Endothelial cell of umbilical vein (primary cell): Measurements from ENCODE around the gene UGT2B7. TPM values are rescaled to one million over a fixed set of nuclear protein-coding genes. Genes with fewer than 3 reads are reported as not detected.

ENCODE experiments used
- BruUV-seq: library from RNA; stranded (reverse); fragments of 400-500 nt; replicated peaks from 2 replicates; lab custom pipeline; 2021; lab: Mats Ljungman, UMichigan
- CTCF ChIA-PET: fragments of 300-600, 350-600 bp; sonication (Branson Sonifier 250); formaldehyde crosslinking; loops from one replicate; lab custom pipeline; 2021; ENCODE audit warnings: antibody characterized with exemption, inconsistent platforms; lab: Charles Lee
- POLR2A ChIA-PET: fragments of 300-600, 350-600 bp; sonication (Branson Sonifier 250); formaldehyde crosslinking; loops from one replicate; lab custom pipeline; 2021; ENCODE audit warnings: antibody characterized with exemption, inconsistent platforms; lab: Charles Lee
- DNase-seq: peaks from one replicate; pipeline ENCODE4 v3.0.0-alpha.2; 2011; ENCODE audit warnings: low read depth, low spot score
- FAIRE-seq: peaks from 2 replicates; lab custom pipeline; 2011; peaks lifted over from hg19 to GRCh38; lab: Jason Lieb, UNC
- H2AFZ ChIP-seq: 2 replicates; pipeline ENCODE4 v1.6.0; 2012; ENCODE audit warnings: low read depth, low read length, control low read depth, inconsistent platforms
- H3K27ac ChIP-seq: 2 replicates; pipeline ENCODE4 v1.5.1; 2011; ENCODE audit warnings: low read depth, mild to moderate bottlenecking, control low read depth, low read length, moderate library complexity; ENCODE audit not compliant: insufficient read depth
- H3K27me3 ChIP-seq, 2 experiments: 2 replicates each; pipeline versions ENCODE4 v1.6.0 to v1.6.1; 2011; ENCODE audit warnings: low read length in 2 of 2, mixed read lengths in 1 of 2; ENCODE audit not compliant: control insufficient read depth in 2 of 2, insufficient read depth in 2 of 2
- H3K36me3 ChIP-seq, 2 experiments: 2 replicates in 1 of 2; 3 replicates in 1 of 2; pipeline ENCODE4 v1.5.1; 2011; ENCODE audit warnings: low read length in 2 of 2, mild to moderate bottlenecking in 1 of 2, moderate library complexity in 1 of 2; ENCODE audit not compliant: control insufficient read depth in 2 of 2, insufficient read depth in 2 of 2; ENCODE audit errors: extremely low read depth in 1 of 2
- H3K4me1 ChIP-seq: 3 replicates; pipeline ENCODE4 v1.5.1; 2011; ENCODE audit warnings: mild to moderate bottlenecking, low read length; ENCODE audit not compliant: control insufficient read depth, insufficient read depth; ENCODE audit errors: extremely low read depth
- H3K4me2 ChIP-seq: 2 replicates; pipeline ENCODE4 v1.6.1; 2011; ENCODE audit warnings: low read length, control low read depth, mixed read lengths; ENCODE audit not compliant: insufficient read depth
- H3K4me3 ChIP-seq, 3 experiments: fragments of 200-600 bp in 1 of 3; sonication (generic), shearing (Covaris generic) in 1 of 3; replicated peaks in 1 of 3; 2 replicates each; pipeline ENCODE4 v1.5.1; 2011 to 2016; ENCODE audit warnings: control low read depth in 3 of 3, low read length in 3 of 3, mild to moderate bottlenecking in 2 of 3, inconsistent platforms in 1 of 3, low read depth in 1 of 3, moderate library complexity in 1 of 3; ENCODE audit not compliant: insufficient read depth in 1 of 3
- H3K79me2 ChIP-seq: 2 replicates; pipeline ENCODE4 v1.6.0; 2012; ENCODE audit warnings: low read length, inconsistent platforms; ENCODE audit not compliant: control insufficient read depth, insufficient read depth
- H3K9ac ChIP-seq: replicated peaks from 2 replicates; pipeline ENCODE3; 2011; ENCODE audit warnings: low read length, control low read depth; ENCODE audit not compliant: insufficient read depth; ENCODE audit errors: extremely low read depth
- H3K9me1 ChIP-seq: replicated peaks from 3 replicates; pipeline ENCODE4 v1.6.0; 2011; ENCODE audit warnings: mild to moderate bottlenecking, low read length; ENCODE audit not compliant: control insufficient read depth, insufficient read depth; ENCODE audit errors: extremely low read depth
- H3K9me3 ChIP-seq: replicated peaks from 2 replicates; pipeline ENCODE4 v1.5.1; 2012; ENCODE audit warnings: low read length, inconsistent platforms; ENCODE audit not compliant: control insufficient read depth, insufficient read depth
- H4K20me1 ChIP-seq: replicated peaks from 2 replicates; pipeline ENCODE3; 2011; ENCODE audit warnings: mild to moderate bottlenecking, low read length; ENCODE audit not compliant: control insufficient read depth, insufficient read depth; ENCODE audit errors: extremely low read depth
- EZH2 ChIP-seq: IDR thresholded peaks from 2 replicates; pipeline ENCODE4 v1.6.1; 2012; ENCODE audit warnings: borderline replicate concordance, low read depth, mild to moderate bottlenecking, moderate library complexity, low read length, inconsistent platforms; ENCODE audit not compliant: severe bottlenecking
- FOS ChIP-seq: IDR thresholded peaks from 2 replicates; pipeline ENCODE4 v1.6.1; 2011; ENCODE audit warnings: mild to moderate bottlenecking, low read length, moderate library complexity, borderline replicate concordance; ENCODE audit not compliant: insufficient read depth
- GATA2 ChIP-seq: IDR thresholded peaks from 2 replicates; pipeline ENCODE4 v1.7.0; 2011; ENCODE audit warnings: low read depth, mild to moderate bottlenecking, moderate library complexity, mixed read lengths, low read length; ENCODE audit not compliant: insufficient read length, insufficient read depth
- JUN ChIP-seq: IDR thresholded peaks from 2 replicates; pipeline ENCODE4 v1.6.1; 2011; ENCODE audit warnings: borderline replicate concordance, low read depth; ENCODE audit not compliant: insufficient read length, insufficient read depth
- MYC ChIP-seq: IDR thresholded peaks from one replicate; pipeline ENCODE4 v1.6.1; 2011; ENCODE audit warnings: mild to moderate bottlenecking, low read depth, low read length
- POLR2A ChIP-seq: IDR thresholded peaks from 2 replicates; pipeline ENCODE4 v1.6.1; 2012; ENCODE audit warnings: low read depth, mild to moderate bottlenecking, control low read depth, low read length
- POLR2AphosphoS5 ChIP-seq: IDR thresholded peaks from 2 replicates; pipeline ENCODE4 v1.6.1; 2012; ENCODE audit warnings: low read depth, mild to moderate bottlenecking, control low read depth, low read length, moderate library complexity; ENCODE audit not compliant: insufficient read depth
- dilution Hi-C: fragments of 300-500 bp; cut with MboI; formaldehyde crosslinking; loops from one replicate; pipeline ENCODE4 v1.15.0; 2019; ENCODE audit warnings: low sequenced_read_pairs; ENCODE audit not compliant: extremely low pct_ligation_motif_present
- intact Hi-C: fragments of 100-400 bp; cut with micrococcal nuclease; formaldehyde crosslinking; loops from one replicate; pipeline ENCODE4 v1.10.0; 2022
- polyA plus RNA-seq, 4 experiments: library from polyadenylated mRNA; depleted of rRNA in 3 of 4; stranded (reverse) in 3 of 4; unstranded in 1 of 4; fragments of >200 nt; gene quantifications; 2 replicates each; pipeline versions ENCODE4 v1.2.1 to v1.2.3, GENCODE V29; 2011 to 2012; ENCODE audit warnings: missing spikeins in 1 of 4
- total RNA-seq: library from RNA; stranded (reverse); gene quantifications from 2 replicates; pipeline ENCODE4 v1.2.3, GENCODE V29; 2021
- TF ChIP-seq, protein P1 (sequence below): IDR thresholded peaks from 2 replicates; pipeline ENCODE4 v1.6.1; 2011; ENCODE audit not compliant: insufficient read depth, insufficient read length
- TF ChIP-seq, protein P2 (sequence below), 2 donors: IDR thresholded peaks; 1 replicate in 1 of 2; 2 replicates in 1 of 2; pipeline ENCODE4 v1.5.1; 2011; ENCODE audit warnings: low read length in 2 of 2, mild to moderate bottlenecking in 2 of 2, moderate library complexity in 2 of 2, control low read depth in 1 of 2, inconsistent platforms in 1 of 2, low read depth in 1 of 2; ENCODE audit not compliant: insufficient read depth in 1 of 2; ENCODE audit errors: extremely low read depth in 1 of 2

Gene UGT2B7
- total and polyA plus RNA-seq, 2 donors (not counting 3 experiments of a cell fraction or from before 2014, with no cell fraction given): not detected

DNA sequence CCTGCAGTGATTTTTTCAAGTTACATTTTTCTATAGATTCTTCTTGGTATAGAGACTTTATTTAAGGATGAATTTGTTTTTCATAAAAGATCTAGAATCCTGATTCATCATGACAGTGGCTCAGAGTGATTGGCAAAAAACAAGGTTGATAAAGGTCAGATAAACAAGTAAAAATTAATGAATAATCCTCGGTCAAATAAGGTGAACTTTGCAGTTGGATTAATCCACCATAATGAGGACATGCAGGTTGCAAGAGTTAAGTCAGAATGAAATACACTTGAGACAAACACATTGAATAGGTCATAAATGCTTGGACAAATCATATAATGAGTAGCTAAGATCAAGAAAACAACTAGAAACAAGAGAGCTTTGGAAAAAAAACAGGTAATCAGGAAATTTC, 22.9 kb upstream of the UGT2B7 start:
- H3K36me3 ChIP-seq: no peaks in the 10 kb centered on the region
- no peak for DNase-seq
- no peaks in the 10 kb centered on the region for H3K79me2 ChIP-seq
- no peak overlapping the region for H3K4me2 ChIP-seq
- intact Hi-C loops (no loop called here), dilution Hi-C loops (no loop called here)
- no peaks in the 10 kb centered on the region for H4K20me1 ChIP-seq
- H2AFZ ChIP-seq: no peak overlapping the region
- POLR2A ChIA-PET: no interaction called here
- H3K9ac ChIP-seq: no peak overlapping the region
- CTCF ChIA-PET: no interaction called here
- H3K4me1 ChIP-seq: no peaks in the 10 kb centered on the region
- H3K4me3 ChIP-seq: no peak overlapping the region
- no peaks in the 10 kb centered on the region for H3K9me1 ChIP-seq
- no TSS peak for BruUV-seq
- H3K27ac ChIP-seq: no peak overlapping the region
- H3K9me3 ChIP-seq: no peaks in the 10 kb centered on the region
- TF ChIP-seq MYC (no peak), POLR2A (no peak), GATA2 (no peak), JUN (no peak)
- no peaks in the 10 kb centered on the region for H3K27me3 ChIP-seq
- no peak for FAIRE-seq

DNA sequence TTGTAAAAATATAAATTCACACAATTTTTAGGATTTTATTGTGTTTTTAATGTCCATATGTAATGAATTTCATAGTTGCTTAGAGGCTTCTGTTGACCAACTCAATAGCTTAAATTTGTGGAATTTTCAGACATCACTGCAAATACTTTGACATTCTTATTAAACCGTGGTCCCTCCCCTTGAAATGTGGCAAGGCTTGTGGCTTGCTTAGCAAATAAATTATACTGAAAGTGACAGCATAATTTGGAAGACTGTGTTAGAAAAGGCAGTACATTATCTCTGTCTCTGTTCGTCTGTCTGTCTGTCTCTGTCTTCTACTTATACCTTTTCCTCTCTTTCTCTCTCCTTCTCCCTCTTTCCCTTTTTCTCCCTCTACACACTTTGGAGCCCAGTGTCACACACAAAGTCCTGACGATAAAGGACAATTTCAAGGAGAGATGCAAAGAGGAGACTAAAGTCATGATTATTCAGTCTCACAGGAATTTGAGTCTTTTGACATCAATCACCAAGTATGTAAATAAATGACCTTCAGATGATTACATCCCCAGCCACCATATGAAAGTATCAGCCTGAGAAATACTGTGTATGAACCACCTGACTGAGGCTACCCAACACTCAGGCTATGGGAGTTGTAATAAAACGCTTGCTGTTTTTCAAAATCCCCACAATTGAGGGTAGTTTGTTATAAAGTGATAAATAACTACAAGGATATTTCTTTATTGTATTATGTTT, 21.0 kb upstream of the UGT2B7 start:
- H3K27ac ChIP-seq: no peak overlapping the region
- DNase-seq: no peak
- H3K9me3 ChIP-seq: no peaks in the 10 kb centered on the region
- H3K4me3 ChIP-seq: no peak overlapping the region
- CTCF ChIA-PET: no interaction called here
- H3K9ac ChIP-seq: no peak overlapping the region
- POLR2A ChIA-PET: no interaction called here
- BruUV-seq: no TSS peak
- no peak for FAIRE-seq
- H3K4me1 ChIP-seq: no peaks in the 10 kb centered on the region
- no peak for TF ChIP-seq POLR2A
- TF ChIP-seq JUN: no peak
- no peak for TF ChIP-seq FOS
- TF ChIP-seq MYC: no peak
- TF ChIP-seq GATA2: no peak
- TF ChIP-seq, protein P1, sequence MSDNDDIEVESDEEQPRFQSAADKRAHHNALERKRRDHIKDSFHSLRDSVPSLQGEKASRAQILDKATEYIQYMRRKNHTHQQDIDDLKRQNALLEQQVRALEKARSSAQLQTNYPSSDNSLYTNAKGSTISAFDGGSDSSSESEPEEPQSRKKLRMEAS: no peak
- no peak for TF ChIP-seq POLR2AphosphoS5
- TF ChIP-seq, protein P2, sequence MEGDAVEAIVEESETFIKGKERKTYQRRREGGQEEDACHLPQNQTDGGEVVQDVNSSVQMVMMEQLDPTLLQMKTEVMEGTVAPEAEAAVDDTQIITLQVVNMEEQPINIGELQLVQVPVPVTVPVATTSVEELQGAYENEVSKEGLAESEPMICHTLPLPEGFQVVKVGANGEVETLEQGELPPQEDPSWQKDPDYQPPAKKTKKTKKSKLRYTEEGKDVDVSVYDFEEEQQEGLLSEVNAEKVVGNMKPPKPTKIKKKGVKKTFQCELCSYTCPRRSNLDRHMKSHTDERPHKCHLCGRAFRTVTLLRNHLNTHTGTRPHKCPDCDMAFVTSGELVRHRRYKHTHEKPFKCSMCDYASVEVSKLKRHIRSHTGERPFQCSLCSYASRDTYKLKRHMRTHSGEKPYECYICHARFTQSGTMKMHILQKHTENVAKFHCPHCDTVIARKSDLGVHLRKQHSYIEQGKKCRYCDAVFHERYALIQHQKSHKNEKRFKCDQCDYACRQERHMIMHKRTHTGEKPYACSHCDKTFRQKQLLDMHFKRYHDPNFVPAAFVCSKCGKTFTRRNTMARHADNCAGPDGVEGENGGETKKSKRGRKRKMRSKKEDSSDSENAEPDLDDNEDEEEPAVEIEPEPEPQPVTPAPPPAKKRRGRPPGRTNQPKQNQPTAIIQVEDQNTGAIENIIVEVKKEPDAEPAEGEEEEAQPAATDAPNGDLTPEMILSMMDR (IDR thresholded peaks at IDR 0.05; ENCODE audit: extremely low read depth in 1 of 2, insufficient read depth in 1 of 2, low read depth in 1 of 2, low read length in 2 of 2): no peak
- no peak for TF ChIP-seq EZH2
- H3K9me1 ChIP-seq: no peaks in the 10 kb centered on the region
- H3K4me2 ChIP-seq: no peak overlapping the region
- intact Hi-C loops: no loop called here
- dilution Hi-C loops: no loop called here
- no peaks in the 10 kb centered on the region for H3K79me2 ChIP-seq
- no peaks in the 10 kb centered on the region for H3K36me3 ChIP-seq
- H3K27me3 ChIP-seq: peaks cover 0 to 4% of the 10 kb centered on the region in 2 experiments
- no peaks in the 10 kb centered on the region for H4K20me1 ChIP-seq
- H2AFZ ChIP-seq: no peak overlapping the region
